AG10803 (cell line): ENCODE data around the gene TOE1.

Source experiments
- DNase-seq: peaks from one replicate; pipeline ENCODE4 v3.0.0; 2010; ENCODE audit warnings: low read depth
- H3K4me3 ChIP-seq: 2 replicates; pipeline ENCODE4 v1.5.1; 2011; ENCODE audit warnings: mild to moderate bottlenecking, low read length, control low read depth
- CTCF ChIP-seq: conservative IDR thresholded peaks from 2 replicates; pipeline ENCODE4 v1.5.1; 2011; ENCODE audit warnings: mild to moderate bottlenecking, low read length, control low read depth, inconsistent platforms

TOE1 gene

GRCh38 chr1:45326627-45327623, 13.0 kb upstream of the TOE1 start, which contains the start of gene HPDL:
TSS of gene HPDL (plus strand) at chr1:45326895. CDS start at chr1:45327149, 254 bp downstream.
- TF ChIP-seq CTCF = no peak
- H3K4me3 ChIP-seq = peak within 1 kb of the TSS; percentile 65
- DNase-seq = peak; percentile 32

- DNase-seq = no peak
- TF ChIP-seq CTCF = no peak
- H3K4me3 ChIP-seq = no peak overlapping the region
Measured at GRCh38 chr1:45327644-45328515, 12.1 kb upstream of the TOE1 start.

GRCh38 chr1:45328680-45329079, 11.3 kb upstream of the TOE1 start:
- no peak for DNase-seq
- H3K4me3 ChIP-seq = no peak overlapping the region
- TF ChIP-seq CTCF = no peak

- no peak overlapping the region for H3K4me3 ChIP-seq
- no peak for DNase-seq
- no peak for TF ChIP-seq CTCF
Measured at GRCh38 chr1:45329445-45329844, 10.5 kb upstream of the TOE1 start.

- no peak overlapping the region for H3K4me3 ChIP-seq
- no peak for TF ChIP-seq CTCF
- no peak for DNase-seq
Measured at GRCh38 chr1:45331436-45332345, 8.3 kb upstream of the TOE1 start.

- no peak for TF ChIP-seq CTCF
- DNase-seq = no peak
- H3K4me3 ChIP-seq = no peak overlapping the region
Measured at GRCh38 chr1:45332346-45332720, 7.6 kb upstream of the TOE1 start.
